Upper lobe of left lung (tissue), 4 donors: ENCODE measurements around the gene DOCK1.

Source experiments
- EP300 ChIP-seq, 4 donors: sonication (generic); formaldehyde crosslinking; IDR thresholded peaks; one replicate each; pipeline ENCODE4 v1.5.1; 2017; ENCODE audit warnings: antibody characterized with exemption in 4 of 4, control low read depth in 2 of 4
- POLR2A ChIP-seq, 4 donors: fragments of 450-650 bp; IDR thresholded peaks; one replicate each; pipeline ENCODE4 v1.5.1; 2016 to 2017; ENCODE audit warnings: antibody characterized with exemption in 4 of 4, mild to moderate bottlenecking in 2 of 4
- TF ChIP-seq, protein P1 (sequence below), 6 experiments: fragments of 450-650 bp in 4 of 6; fragments of 200-600 bp in 2 of 6; sonication (generic) in 2 of 6; IDR thresholded peaks; one replicate each; pipeline ENCODE4 v1.5.1; 2016 to 2019; ENCODE audit warnings: antibody characterized with exemption in 6 of 6

DNA sequence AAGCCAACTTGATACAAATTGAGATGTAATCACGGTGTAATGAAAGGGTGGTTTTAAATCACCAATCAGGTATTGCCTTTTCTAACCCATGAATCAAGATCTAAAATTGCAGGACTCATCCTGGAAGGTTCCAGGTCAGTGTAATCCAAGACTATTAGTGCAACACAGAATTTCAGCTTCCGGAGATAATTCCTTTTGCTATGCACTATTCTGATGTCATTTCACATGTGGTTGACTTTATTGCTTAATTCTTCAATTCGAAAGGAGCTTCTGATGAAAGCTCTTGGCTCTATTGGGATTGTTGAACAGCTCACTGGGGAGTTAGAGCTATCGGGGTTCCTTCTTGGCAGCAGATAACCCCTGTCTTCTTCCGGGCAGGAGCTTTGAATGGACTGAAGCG lies 438.6 kb downstream of the DOCK1 start:
- TF ChIP-seq, protein P1, sequence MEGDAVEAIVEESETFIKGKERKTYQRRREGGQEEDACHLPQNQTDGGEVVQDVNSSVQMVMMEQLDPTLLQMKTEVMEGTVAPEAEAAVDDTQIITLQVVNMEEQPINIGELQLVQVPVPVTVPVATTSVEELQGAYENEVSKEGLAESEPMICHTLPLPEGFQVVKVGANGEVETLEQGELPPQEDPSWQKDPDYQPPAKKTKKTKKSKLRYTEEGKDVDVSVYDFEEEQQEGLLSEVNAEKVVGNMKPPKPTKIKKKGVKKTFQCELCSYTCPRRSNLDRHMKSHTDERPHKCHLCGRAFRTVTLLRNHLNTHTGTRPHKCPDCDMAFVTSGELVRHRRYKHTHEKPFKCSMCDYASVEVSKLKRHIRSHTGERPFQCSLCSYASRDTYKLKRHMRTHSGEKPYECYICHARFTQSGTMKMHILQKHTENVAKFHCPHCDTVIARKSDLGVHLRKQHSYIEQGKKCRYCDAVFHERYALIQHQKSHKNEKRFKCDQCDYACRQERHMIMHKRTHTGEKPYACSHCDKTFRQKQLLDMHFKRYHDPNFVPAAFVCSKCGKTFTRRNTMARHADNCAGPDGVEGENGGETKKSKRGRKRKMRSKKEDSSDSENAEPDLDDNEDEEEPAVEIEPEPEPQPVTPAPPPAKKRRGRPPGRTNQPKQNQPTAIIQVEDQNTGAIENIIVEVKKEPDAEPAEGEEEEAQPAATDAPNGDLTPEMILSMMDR (IDR thresholded peaks at IDR 0.05) = no peak
- TF ChIP-seq POLR2A (IDR thresholded peaks at IDR 0.05) (no peak), EP300 (IDR thresholded peaks at IDR 0.05) (no peak)
